Measurements from ENCODE around the gene DNHD1.
"Not testable (repeated sequence)": the region's sequence is repeated elsewhere in the genome, so short reads cannot be mapped to it uniquely, and the experiment has no call there.

Gene DNHD1

DNA sequence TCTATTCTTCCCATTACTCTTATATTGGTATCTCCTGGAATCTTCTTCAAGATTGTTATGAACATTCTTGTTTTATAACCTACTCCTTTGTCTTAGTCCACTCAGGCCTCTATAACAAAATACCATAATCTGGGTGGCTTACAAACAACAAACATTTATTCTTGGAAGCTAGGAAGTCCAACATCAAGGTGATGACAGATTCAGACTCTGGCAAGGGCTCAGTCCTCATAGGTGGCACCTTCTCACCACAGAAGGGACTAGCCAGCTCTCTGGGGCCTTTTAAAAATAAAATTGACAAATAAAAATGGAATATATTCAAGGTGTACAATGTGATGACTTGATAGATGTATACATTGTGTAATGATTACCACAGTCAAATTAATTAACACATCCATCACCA lies 19.8 kb downstream of the DNHD1 start:
- no peaks in the 10 kb centered on the region for H3K4me1 ChIP-seq (ENCODE audit: insufficient read depth, low read length, poor library complexity, severe bottlenecking)
- H3K27me3 ChIP-seq (ENCODE audit: insufficient read depth, low read length, poor library complexity, severe bottlenecking): no peaks in the 10 kb centered on the region
- H4K20me1 ChIP-seq (ENCODE audit: insufficient read depth, low read length, poor library complexity, severe bottlenecking): no peaks in the 10 kb centered on the region
- H3K9me2 ChIP-seq (replicated peaks; ENCODE audit: low read depth, low read length): no peaks in the 10 kb centered on the region
- H3K36me3 ChIP-seq (ENCODE audit: insufficient read depth, low read length): no peaks in the 10 kb centered on the region; the same call in 1 of the 2 replicates
- no peak overlapping the region for H3K4me3 ChIP-seq (ENCODE audit: low read length, poor library complexity, severe bottlenecking)
- H3K9me3 ChIP-seq (ENCODE audit: insufficient read depth, low read depth, low read length): no peaks in the 10 kb centered on the region
- no peak overlapping the region for H3K9ac ChIP-seq (ENCODE audit: low read depth, low read length, poor library complexity, severe bottlenecking)
- no peak overlapping the region for H3K4me2 ChIP-seq (ENCODE audit: low read depth, low read length, poor library complexity, severe bottlenecking)
- TF ChIP-seq EZH2phosphoT487 (IDR thresholded peaks at IDR 0.05; ENCODE audit: borderline replicate concordance): no peak
- TF ChIP-seq, protein P1, sequence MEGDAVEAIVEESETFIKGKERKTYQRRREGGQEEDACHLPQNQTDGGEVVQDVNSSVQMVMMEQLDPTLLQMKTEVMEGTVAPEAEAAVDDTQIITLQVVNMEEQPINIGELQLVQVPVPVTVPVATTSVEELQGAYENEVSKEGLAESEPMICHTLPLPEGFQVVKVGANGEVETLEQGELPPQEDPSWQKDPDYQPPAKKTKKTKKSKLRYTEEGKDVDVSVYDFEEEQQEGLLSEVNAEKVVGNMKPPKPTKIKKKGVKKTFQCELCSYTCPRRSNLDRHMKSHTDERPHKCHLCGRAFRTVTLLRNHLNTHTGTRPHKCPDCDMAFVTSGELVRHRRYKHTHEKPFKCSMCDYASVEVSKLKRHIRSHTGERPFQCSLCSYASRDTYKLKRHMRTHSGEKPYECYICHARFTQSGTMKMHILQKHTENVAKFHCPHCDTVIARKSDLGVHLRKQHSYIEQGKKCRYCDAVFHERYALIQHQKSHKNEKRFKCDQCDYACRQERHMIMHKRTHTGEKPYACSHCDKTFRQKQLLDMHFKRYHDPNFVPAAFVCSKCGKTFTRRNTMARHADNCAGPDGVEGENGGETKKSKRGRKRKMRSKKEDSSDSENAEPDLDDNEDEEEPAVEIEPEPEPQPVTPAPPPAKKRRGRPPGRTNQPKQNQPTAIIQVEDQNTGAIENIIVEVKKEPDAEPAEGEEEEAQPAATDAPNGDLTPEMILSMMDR (conservative IDR thresholded peaks at IDR 0.05; ENCODE audit: low read length): no peak
- no peaks in the 10 kb centered on the region for H3K79me2 ChIP-seq (ENCODE audit: insufficient read depth, low read length)
- no peak overlapping the region for H2AFZ ChIP-seq (ENCODE audit: low read length)
- no peaks in the 10 kb centered on the region for H3F3A ChIP-seq (ENCODE audit: low read depth)

DNA sequence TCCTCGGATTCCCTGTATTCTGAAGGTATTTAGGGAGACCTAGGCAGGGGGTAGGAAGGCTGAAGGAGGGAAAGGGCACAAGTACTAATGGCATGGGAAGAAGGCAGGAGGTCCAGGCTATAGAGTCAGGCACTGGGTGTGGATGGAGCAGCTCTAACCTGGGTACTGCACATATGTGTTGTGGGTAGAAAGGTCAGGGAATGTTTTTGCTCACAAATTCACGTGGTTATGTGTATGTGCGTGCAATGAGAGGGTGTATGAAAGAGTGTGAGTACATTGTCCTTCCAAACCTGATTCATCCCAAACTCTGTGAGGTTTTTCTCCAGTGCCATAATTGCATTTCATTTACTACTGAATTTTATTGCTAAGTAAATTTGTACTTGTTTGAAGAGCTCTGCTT lies 23.2 kb downstream of the DNHD1 start:
- Histone ChIP-seq H3K9ac (ENCODE audit: low read depth, low read length, poor library complexity, severe bottlenecking) (no peak overlapping the region), H3K27me3 (ENCODE audit: insufficient read depth, low read length, poor library complexity, severe bottlenecking) (no peaks in the 10 kb centered on the region), H3K79me2 (ENCODE audit: insufficient read depth, low read length) (no peaks in the 10 kb centered on the region), H3K4me2 (ENCODE audit: low read depth, low read length, poor library complexity, severe bottlenecking) (no peak overlapping the region), H4K20me1 (ENCODE audit: insufficient read depth, low read length, poor library complexity, severe bottlenecking) (no peaks in the 10 kb centered on the region), H3K4me1 (ENCODE audit: insufficient read depth, low read length, poor library complexity, severe bottlenecking) (no peaks in the 10 kb centered on the region), H3K36me3 (ENCODE audit: insufficient read depth, low read length) (no peaks in the 10 kb centered on the region; the same call in 1 of the 2 replicates), H3K9me3 (ENCODE audit: insufficient read depth, low read depth, low read length) (no peaks in the 10 kb centered on the region), H3K4me3 (ENCODE audit: low read length, poor library complexity, severe bottlenecking) (no peak overlapping the region), H3K9me2 (replicated peaks; ENCODE audit: low read depth, low read length) (no peaks in the 10 kb centered on the region), H3F3A (ENCODE audit: low read depth) (no peaks in the 10 kb centered on the region), H2AFZ (ENCODE audit: low read length) (no peak overlapping the region)
- TF ChIP-seq EZH2phosphoT487 (IDR thresholded peaks at IDR 0.05; ENCODE audit: borderline replicate concordance): no peak
- TF ChIP-seq, protein P1 (conservative IDR thresholded peaks at IDR 0.05; ENCODE audit: low read length): no peak

GRCh38 chr11:6521946-6522345 lies 24.9 kb downstream of the DNHD1 start:
- not testable (repeated sequence) for H2AFZ ChIP-seq (ENCODE audit: low read length); H3K36me3 ChIP-seq (ENCODE audit: insufficient read depth, low read length); H3K4me3 ChIP-seq (ENCODE audit: low read length, poor library complexity, severe bottlenecking); H3K27me3 ChIP-seq (ENCODE audit: insufficient read depth, low read length, poor library complexity, severe bottlenecking); H3K4me2 ChIP-seq (ENCODE audit: low read depth, low read length, poor library complexity, severe bottlenecking); H3K79me2 ChIP-seq (ENCODE audit: insufficient read depth, low read length); H3K9ac ChIP-seq (ENCODE audit: low read depth, low read length, poor library complexity, severe bottlenecking); H4K20me1 ChIP-seq (ENCODE audit: insufficient read depth, low read length, poor library complexity, severe bottlenecking); H3F3A ChIP-seq (ENCODE audit: low read depth); H3K9me2 ChIP-seq (replicated peaks; ENCODE audit: low read depth, low read length); H3K4me1 ChIP-seq (ENCODE audit: insufficient read depth, low read length, poor library complexity, severe bottlenecking); H3K9me3 ChIP-seq (ENCODE audit: insufficient read depth, low read depth, low read length)

DNA sequence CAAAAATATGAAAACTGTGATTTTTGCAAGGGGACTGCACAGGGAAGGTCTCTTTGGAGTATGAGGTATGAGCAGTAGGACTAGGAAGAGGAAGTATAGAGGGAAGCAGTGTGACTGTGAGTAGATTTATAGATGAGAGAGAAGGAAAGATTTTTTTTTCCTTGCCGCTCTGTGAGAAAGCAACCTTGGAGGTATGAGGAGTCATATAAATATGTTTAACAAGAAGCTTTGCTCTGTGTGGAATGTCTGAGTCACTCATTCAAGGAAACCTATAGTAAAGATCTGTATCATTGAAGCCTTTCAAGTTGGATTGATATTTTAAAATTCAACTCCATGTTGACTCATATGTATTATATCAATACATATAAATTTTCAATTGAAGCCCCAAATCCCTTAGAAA lies 26.2 kb downstream of the DNHD1 start:
- Histone ChIP-seq H3K4me2 (ENCODE audit: low read depth, low read length, poor library complexity, severe bottlenecking) (no peak overlapping the region), H3K79me2 (ENCODE audit: insufficient read depth, low read length) (no peaks in the 10 kb centered on the region), H3F3A (ENCODE audit: low read depth) (no peaks in the 10 kb centered on the region), H3K36me3 (ENCODE audit: insufficient read depth, low read length) (no peaks in the 10 kb centered on the region; the same call in 1 of the 2 replicates), H3K4me3 (ENCODE audit: low read length, poor library complexity, severe bottlenecking) (no peak overlapping the region), H3K27me3 (ENCODE audit: insufficient read depth, low read length, poor library complexity, severe bottlenecking) (no peaks in the 10 kb centered on the region), H3K4me1 (ENCODE audit: insufficient read depth, low read length, poor library complexity, severe bottlenecking) (no peaks in the 10 kb centered on the region), H2AFZ (ENCODE audit: low read length) (no peak overlapping the region), H3K9me2 (replicated peaks; ENCODE audit: low read depth, low read length) (no peaks in the 10 kb centered on the region), H3K9ac (ENCODE audit: low read depth, low read length, poor library complexity, severe bottlenecking) (no peak overlapping the region), H3K9me3 (ENCODE audit: insufficient read depth, low read depth, low read length) (no peaks in the 10 kb centered on the region), H4K20me1 (ENCODE audit: insufficient read depth, low read length, poor library complexity, severe bottlenecking) (no peaks in the 10 kb centered on the region)
- no peak for TF ChIP-seq EZH2phosphoT487 (IDR thresholded peaks at IDR 0.05; ENCODE audit: borderline replicate concordance)
- TF ChIP-seq, protein P1 (conservative IDR thresholded peaks at IDR 0.05; ENCODE audit: low read length): no peak

All from Loucy (cell line).